SK-N-MC (cell line): ENCODE measurements around the gene DDX60.
"Not testable (repeated sequence)": the region's sequence is repeated elsewhere in the genome, so short reads cannot be mapped to it uniquely, and the experiment has no call there.

Source experiments
- DNase-seq: peaks from one replicate; pipeline ENCODE4 v3.0.0-alpha.2; 2011; ENCODE audit warnings: low read depth, low spot score
- H3K27ac ChIP-seq: fragments of 200-600 bp; sonication (generic); 2 replicates; pipeline ENCODE4 v1.5.1; 2016; ENCODE audit warnings: mixed run types
- H3K36me3 ChIP-seq: fragments of 200-600 bp; sonication (generic); 2 replicates; pipeline ENCODE4 v1.6.1; 2017; ENCODE audit warnings: antibody characterized with exemption, low read length, mixed read lengths; ENCODE audit not compliant: insufficient read depth
- H3K4me3 ChIP-seq: fragments of 200-600 bp; sonication (generic); 2 replicates; pipeline ENCODE4 v1.5.1; 2016
- H3K9ac ChIP-seq: fragments of 200-600 bp; sonication (generic); 2 replicates; pipeline ENCODE4 v1.8.0; 2017; ENCODE audit warnings: mixed run types, mixed read lengths; ENCODE audit not compliant: insufficient read length
- H3K9me3 ChIP-seq: fragments of 200-600 bp; sonication (generic); 2 replicates; pipeline ENCODE4 v1.6.1; 2017; ENCODE audit warnings: low read depth, mild to moderate bottlenecking, antibody characterized with exemption, low read length, moderate library complexity, mixed read lengths
- EZH2 ChIP-seq: fragments of 200-600 bp; sonication (generic); IDR thresholded peaks from one replicate; pipeline ENCODE4 v1.6.1; 2017; ENCODE audit warnings: antibody characterized with exemption
- FOXP2 ChIP-seq: optimal IDR thresholded peaks from 2 replicates; pipeline ENCODE3; 2011; ENCODE audit warnings: mild to moderate bottlenecking, moderate library complexity; ENCODE audit not compliant: insufficient read depth; ENCODE audit errors: extremely low read length, control extremely low read depth
- POLR2AphosphoS5 ChIP-seq: IDR thresholded peaks from 2 replicates; pipeline ENCODE4 v1.6.1; 2012; ENCODE audit warnings: mild to moderate bottlenecking, low read depth, low read length, borderline replicate concordance

Gene DDX60

GRCh38 chr4:168248176-168248710 lies 70.3 kb downstream of the DDX60 start:
- no peak overlapping the region for H3K4me3 ChIP-seq
- H3K27ac ChIP-seq = no peak overlapping the region
- no peak overlapping the region for H3K9ac ChIP-seq
- H3K9me3 ChIP-seq = no peaks in the 10 kb centered on the region
- DNase-seq = no peak
- TF ChIP-seq EZH2 (no peak), POLR2AphosphoS5 (no peak), FOXP2 (no peak)
- H3K36me3 ChIP-seq = no peaks in the 10 kb centered on the region

GRCh38 chr4:168247603-168248002 lies 70.9 kb downstream of the DDX60 start:
- no peaks in the 10 kb centered on the region for H3K36me3 ChIP-seq
- no peak overlapping the region for H3K9ac ChIP-seq
- H3K9me3 ChIP-seq = no peaks in the 10 kb centered on the region
- H3K4me3 ChIP-seq = no peak overlapping the region
- no peak for TF ChIP-seq EZH2
- no peak for TF ChIP-seq FOXP2
- TF ChIP-seq POLR2AphosphoS5 = no peak
- DNase-seq = no peak
- H3K27ac ChIP-seq = no peak overlapping the region

- TF ChIP-seq POLR2AphosphoS5 (no peak), EZH2 (no peak), FOXP2 (no peak)
- Histone ChIP-seq H3K4me3 (no peak overlapping the region), H3K9ac (no peak overlapping the region), H3K36me3 (no peaks in the 10 kb centered on the region), H3K9me3 (no peaks in the 10 kb centered on the region), H3K27ac (no peak overlapping the region)
- DNase-seq = no peak
Observed at GRCh38 chr4:168241953-168242352, 76.6 kb downstream of the DDX60 start.

GRCh38 chr4:168240821-168241220 lies 77.7 kb downstream of the DDX60 start:
- no peak overlapping the region for H3K4me3 ChIP-seq
- no peaks in the 10 kb centered on the region for H3K9me3 ChIP-seq
- no peak overlapping the region for H3K9ac ChIP-seq
- no peak overlapping the region for H3K27ac ChIP-seq
- DNase-seq = no peak
- TF ChIP-seq FOXP2 = no peak
- no peak for TF ChIP-seq POLR2AphosphoS5
- TF ChIP-seq EZH2 = no peak
- no peaks in the 10 kb centered on the region for H3K36me3 ChIP-seq

GRCh38 chr4:168221301-168221700 lies 97.3 kb downstream of the DDX60 start:
- no peak overlapping the region for H3K4me3 ChIP-seq
- no peak overlapping the region for H3K9ac ChIP-seq
- TF ChIP-seq POLR2AphosphoS5 (no peak), FOXP2 (no peak), EZH2 (no peak)
- no peaks in the 10 kb centered on the region for H3K9me3 ChIP-seq
- DNase-seq = peak; percentile 51
- H3K36me3 ChIP-seq = no peaks in the 10 kb centered on the region
- no peak overlapping the region for H3K27ac ChIP-seq

- TF ChIP-seq EZH2 = no peak
- TF ChIP-seq FOXP2 = no peak
- no peak for TF ChIP-seq POLR2AphosphoS5
- Histone ChIP-seq H3K27ac (no peak overlapping the region), H3K9ac (no peak overlapping the region), H3K36me3 (no peaks in the 10 kb centered on the region), H3K4me3 (no peak overlapping the region), H3K9me3 (no peaks in the 10 kb centered on the region)
- DNase-seq = no peak
Observed at GRCh38 chr4:168220893-168221292, 97.7 kb downstream of the DDX60 start.

GRCh38 chr4:168218645-168219044 lies 99.9 kb downstream of the DDX60 start:
- no peak for DNase-seq
- no peaks in the 10 kb centered on the region for H3K36me3 ChIP-seq
- no peak overlapping the region for H3K9ac ChIP-seq
- no peaks in the 10 kb centered on the region for H3K9me3 ChIP-seq
- H3K27ac ChIP-seq = no peak overlapping the region
- H3K4me3 ChIP-seq = no peak overlapping the region
- TF ChIP-seq FOXP2 (no peak), EZH2 (no peak), POLR2AphosphoS5 (no peak)

GRCh38 chr4:168213511-168213910 lies 105.0 kb downstream of the DDX60 start:
- H3K27ac ChIP-seq, H3K9me3 ChIP-seq, DNase-seq, H3K36me3 ChIP-seq, H3K9ac ChIP-seq, H3K4me3 ChIP-seq: not testable (repeated sequence)

GRCh38 chr4:168212656-168213055 lies 105.9 kb downstream of the DDX60 start:
- Histone ChIP-seq H3K4me3 (no peak overlapping the region), H3K9me3 (no peaks in the 10 kb centered on the region), H3K36me3 (no peaks in the 10 kb centered on the region), H3K27ac (no peak overlapping the region), H3K9ac (no peak overlapping the region)
- TF ChIP-seq POLR2AphosphoS5 (no peak), FOXP2 (no peak), EZH2 (no peak)
- DNase-seq = no peak
